SJCRH30 (cell line): ENCODE measurements around the gene CAMK2A. TPM values are rescaled to one million over a fixed set of nuclear protein-coding genes. Genes with fewer than 3 reads are reported as not detected.
A peak's percentile ranks its signal among the peaks of the same experiment; 100 is the strongest.

Source experiments
- DNase-seq, 2 experiments: peaks; one replicate each; pipeline ENCODE4 v3.0.0-alpha.2; 2015 to 2020
- H3K27ac ChIP-seq: fragments of 250-450 bp; sonication (Bioruptor Pico); 2 replicates; pipeline ENCODE4 v1.5.1; 2020; ENCODE audit warnings: mild to moderate bottlenecking, moderate library complexity
- H3K27me3 ChIP-seq: fragments of 250-450 bp; sonication (Bioruptor Pico); 2 replicates; pipeline ENCODE4 v1.5.1; 2020; ENCODE audit warnings: mild to moderate bottlenecking, moderate library complexity
- H3K36me3 ChIP-seq: fragments of 250-450 bp; sonication (Bioruptor Pico); 2 replicates; pipeline ENCODE4 v1.5.1; 2020; ENCODE audit warnings: mild to moderate bottlenecking, moderate library complexity
- H3K4me1 ChIP-seq: fragments of 250-450 bp; sonication (Bioruptor Pico); 2 replicates; pipeline ENCODE4 v1.5.1; 2020; ENCODE audit warnings: mild to moderate bottlenecking, moderate library complexity
- H3K4me3 ChIP-seq: fragments of 250-450 bp; sonication (Bioruptor Pico); 2 replicates; pipeline ENCODE4 v1.5.1; 2020; ENCODE audit warnings: mild to moderate bottlenecking, moderate library complexity
- H3K9me3 ChIP-seq: fragments of 250-450 bp; sonication (Bioruptor Pico); replicated peaks from 2 replicates; pipeline ENCODE4 v1.5.1; 2020; ENCODE audit warnings: mild to moderate bottlenecking, moderate library complexity
- total RNA-seq: library from RNA; depleted of rRNA; stranded (reverse); fragments of >200 nt; shearing (Covaris generic); gene quantifications from 2 replicates; pipeline ENCODE4 v1.2.3, GENCODE V29; 2014; rRNA removed

Gene CAMK2A
- total RNA-seq, 1 experiment from 2014 or later: 0.42 TPM

GRCh38 chr5:150178262-150178661 lies 111.3 kb downstream of the CAMK2A start:
- DNase-seq: no peak
- no peaks in the 10 kb centered on the region for H3K36me3 ChIP-seq
- H3K27me3 ChIP-seq: no peaks in the 10 kb centered on the region; the same call in 1 of the 2 replicates
- H3K9me3 ChIP-seq: no peaks in the 10 kb centered on the region
- H3K27ac ChIP-seq: no peak overlapping the region
- H3K4me3 ChIP-seq: no peak overlapping the region
- peaks cover 28% of the 10 kb centered on the region for H3K4me1 ChIP-seq

DNA sequence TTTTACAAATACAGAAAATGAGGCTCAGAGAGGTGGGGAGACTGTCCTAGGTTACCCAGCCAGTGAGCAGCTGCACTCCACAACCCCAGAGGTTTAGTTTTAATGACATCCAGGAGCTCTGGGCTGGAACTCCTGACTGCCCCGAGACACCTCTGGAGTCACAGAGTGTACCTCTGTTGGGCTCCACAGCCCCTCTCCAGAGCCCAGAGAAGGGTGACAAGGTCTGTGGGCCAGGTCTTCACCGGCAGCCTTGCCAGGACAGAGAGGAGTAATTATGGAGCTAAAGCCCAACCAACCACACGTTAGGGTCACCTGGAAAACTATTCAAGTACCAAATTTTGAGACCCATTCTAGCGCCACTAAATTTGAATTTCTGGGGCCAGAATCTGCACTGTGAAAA lies 111.9 kb downstream of the CAMK2A start:
- Histone ChIP-seq H3K36me3 (no peaks in the 10 kb centered on the region), H3K4me1 (peaks cover 28% of the 10 kb centered on the region), H3K27me3 (no peaks in the 10 kb centered on the region; the same call in 1 of the 2 replicates), H3K27ac (no peak overlapping the region; the same call in 1 of the 2 replicates), H3K4me3 (no peak overlapping the region), H3K9me3 (no peaks in the 10 kb centered on the region)
- no peak for DNase-seq

GRCh38 chr5:150176745-150177477 lies 112.7 kb downstream of the CAMK2A start:
- DNase-seq: peak; percentile 81 to 85
- Histone ChIP-seq H3K36me3 (no peaks in the 10 kb centered on the region), H3K4me3 (no peak overlapping the region), H3K9me3 (no peaks in the 10 kb centered on the region), H3K27ac (peak overlapping the region; percentile 28; the same call in 1 of the 2 replicates), H3K4me1 (peaks cover 28% of the 10 kb centered on the region), H3K27me3 (no peaks in the 10 kb centered on the region)

- peak; percentile 50 to 68 for DNase-seq
- no peaks in the 10 kb centered on the region for H3K36me3 ChIP-seq
- H3K4me3 ChIP-seq: no peak overlapping the region
- no peak overlapping the region for H3K27ac ChIP-seq
- peaks cover 28% of the 10 kb centered on the region for H3K4me1 ChIP-seq
- no peaks in the 10 kb centered on the region for H3K9me3 ChIP-seq
- H3K27me3 ChIP-seq: no peaks in the 10 kb centered on the region
Observed at GRCh38 chr5:150175536-150175935, 114.0 kb downstream of the CAMK2A start.

DNA sequence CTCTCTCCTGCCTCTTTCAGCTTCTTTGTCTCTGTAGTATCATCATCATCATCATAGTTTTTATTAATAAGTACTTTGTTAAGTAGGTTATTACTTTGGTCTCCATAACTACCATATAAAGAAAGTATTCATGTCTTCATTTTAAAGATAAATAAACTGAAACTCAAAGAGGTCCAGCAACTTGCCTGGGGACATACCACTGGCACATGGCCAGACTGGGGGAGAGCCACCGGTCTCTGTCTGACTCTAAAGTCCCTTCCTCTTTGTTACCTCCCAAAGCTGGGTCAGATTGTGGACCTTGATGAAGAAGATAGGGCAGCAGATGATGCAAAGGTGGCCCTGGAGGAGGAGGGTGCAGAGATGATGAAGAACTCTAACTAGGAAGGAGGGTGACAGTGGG lies 114.5 kb downstream of the CAMK2A start:
- Histone ChIP-seq H3K4me1 (peaks cover 28% of the 10 kb centered on the region), H3K4me3 (no peak overlapping the region), H3K27ac (no peak overlapping the region), H3K27me3 (no peaks in the 10 kb centered on the region), H3K9me3 (no peaks in the 10 kb centered on the region), H3K36me3 (no peaks in the 10 kb centered on the region)
- no peak for DNase-seq

DNA sequence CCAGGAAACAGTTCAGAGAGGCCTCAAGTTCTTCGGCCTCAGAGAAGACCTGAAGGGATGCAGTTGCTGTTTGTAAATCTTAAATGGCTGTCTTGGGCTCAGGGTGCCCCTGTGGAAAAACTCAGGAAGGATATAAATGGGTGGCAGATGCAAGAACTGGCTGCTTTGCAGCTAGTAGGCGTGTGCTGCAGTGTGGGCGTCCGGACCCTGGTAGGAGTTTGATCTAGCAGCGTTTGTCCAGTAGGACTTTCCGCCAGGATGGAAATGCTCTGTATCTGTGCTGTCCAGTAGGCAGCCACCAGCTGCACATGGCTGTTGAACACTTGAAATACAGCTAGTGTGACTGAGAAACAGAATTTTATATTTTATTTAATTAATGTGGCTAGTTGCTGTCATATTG lies 115.3 kb downstream of the CAMK2A start:
- Histone ChIP-seq H3K27me3 (no peaks in the 10 kb centered on the region), H3K9me3 (no peaks in the 10 kb centered on the region), H3K27ac (no peak overlapping the region), H3K36me3 (no peaks in the 10 kb centered on the region), H3K4me1 (peaks cover 28% of the 10 kb centered on the region), H3K4me3 (no peak overlapping the region)
- DNase-seq: no peak

- H3K36me3 ChIP-seq: no peaks in the 10 kb centered on the region
- H3K9me3 ChIP-seq: no peaks in the 10 kb centered on the region
Observed at GRCh38 chr5:150173161-150173560, 116.4 kb downstream of the CAMK2A start.

GRCh38 chr5:150172556-150172955 lies 117.0 kb downstream of the CAMK2A start:
- Histone ChIP-seq H3K9me3 (no peaks in the 10 kb centered on the region), H3K36me3 (no peaks in the 10 kb centered on the region), H3K4me1 (peaks cover 22% of the 10 kb centered on the region), H3K27ac (no peak overlapping the region), H3K27me3 (no peaks in the 10 kb centered on the region), H3K4me3 (no peak overlapping the region)
- DNase-seq: no peak

More at GRCh38 chr5:150173161-150173560, 116.4 kb downstream of the CAMK2A start:
- Histone ChIP-seq H3K4me3 (no peak overlapping the region), H3K4me1 (peaks cover 28% of the 10 kb centered on the region), H3K27me3 (no peaks in the 10 kb centered on the region), H3K27ac (no peak overlapping the region)
- no peak for DNase-seq

DNA sequence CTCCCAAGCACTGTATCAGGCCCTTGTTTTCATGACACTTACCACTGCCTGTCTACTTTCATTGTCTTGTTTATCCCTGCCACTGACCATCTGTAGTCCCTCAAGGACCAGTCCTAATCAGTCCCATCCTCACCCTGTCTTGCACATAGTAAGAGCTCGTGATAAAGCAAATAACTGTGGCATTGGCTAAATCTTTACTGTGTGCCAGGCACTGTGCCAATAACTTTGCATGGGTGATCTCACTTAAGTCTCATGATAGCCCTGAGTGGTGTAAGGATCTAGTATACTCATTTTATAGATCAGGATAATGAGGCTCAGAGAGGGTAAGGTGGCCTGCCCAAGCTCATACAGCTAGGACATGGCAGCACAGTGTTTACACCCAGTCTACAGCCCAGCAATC lies 117.4 kb downstream of the CAMK2A start:
- no peak overlapping the region for H3K27ac ChIP-seq
- no peaks in the 10 kb centered on the region for H3K9me3 ChIP-seq
- no peak overlapping the region for H3K4me3 ChIP-seq
- H3K27me3 ChIP-seq: no peaks in the 10 kb centered on the region
- peaks cover 17% of the 10 kb centered on the region for H3K4me1 ChIP-seq
- H3K36me3 ChIP-seq: no peaks in the 10 kb centered on the region
- no peak for DNase-seq

Other genes with a start within 250 kb of the CAMK2A start
- 0.06 and 0.13 TPM in 2 replicates for gene CSF1R, start 203.2 kb downstream of the CAMK2A start, total RNA-seq
- gene PDGFRB, start 133.9 kb downstream of the CAMK2A start, total RNA-seq: 4.7 and 7.2 TPM in 2 replicates
- gene CDX1, start 123.0 kb downstream of the CAMK2A start, total RNA-seq: not detected in 2 replicates
- not detected in 2 replicates for gene SLC6A7, start 99.7 kb downstream of the CAMK2A start, total RNA-seq
- 0.18 and 0.28 TPM in 2 replicates for gene ARSI, start 13.1 kb upstream of the CAMK2A start, total RNA-seq
- 58.9 and 60.4 TPM in 2 replicates for gene TCOF1, start 67.9 kb upstream of the CAMK2A start, total RNA-seq
- gene CD74, start 123.1 kb upstream of the CAMK2A start, total RNA-seq: 0.12 TPM in 1 of 2 replicates, not detected in the other
- gene RPS14, start 160.0 kb upstream of the CAMK2A start, total RNA-seq: 3,118 and 3,506 TPM in 2 replicates
- gene NDST1, start 218.4 kb upstream of the CAMK2A start, total RNA-seq: 30.0 and 31.4 TPM in 2 replicates